Measurements from ENCODE around the gene EPG5.

DNA sequence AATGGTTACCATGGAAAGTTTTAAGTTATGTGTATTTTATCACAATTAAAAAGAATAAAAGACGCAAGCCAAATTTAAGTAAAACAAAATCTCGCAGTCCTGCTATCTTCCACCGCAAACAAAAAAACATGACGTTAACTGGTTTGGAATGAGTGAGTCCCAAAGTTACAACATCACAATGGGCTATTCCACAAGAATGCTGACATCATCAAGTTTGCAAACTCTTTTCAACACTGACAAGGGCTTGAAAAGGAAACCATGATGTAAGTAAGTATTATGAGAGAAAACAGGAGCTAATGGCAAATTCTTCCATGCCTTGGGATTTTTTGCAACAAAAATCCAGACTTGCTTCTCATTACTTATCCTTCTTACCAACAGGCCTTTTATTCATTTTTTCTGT is 110.6 kb downstream of the EPG5 start:
- TF ChIP-seq, protein P1, sequence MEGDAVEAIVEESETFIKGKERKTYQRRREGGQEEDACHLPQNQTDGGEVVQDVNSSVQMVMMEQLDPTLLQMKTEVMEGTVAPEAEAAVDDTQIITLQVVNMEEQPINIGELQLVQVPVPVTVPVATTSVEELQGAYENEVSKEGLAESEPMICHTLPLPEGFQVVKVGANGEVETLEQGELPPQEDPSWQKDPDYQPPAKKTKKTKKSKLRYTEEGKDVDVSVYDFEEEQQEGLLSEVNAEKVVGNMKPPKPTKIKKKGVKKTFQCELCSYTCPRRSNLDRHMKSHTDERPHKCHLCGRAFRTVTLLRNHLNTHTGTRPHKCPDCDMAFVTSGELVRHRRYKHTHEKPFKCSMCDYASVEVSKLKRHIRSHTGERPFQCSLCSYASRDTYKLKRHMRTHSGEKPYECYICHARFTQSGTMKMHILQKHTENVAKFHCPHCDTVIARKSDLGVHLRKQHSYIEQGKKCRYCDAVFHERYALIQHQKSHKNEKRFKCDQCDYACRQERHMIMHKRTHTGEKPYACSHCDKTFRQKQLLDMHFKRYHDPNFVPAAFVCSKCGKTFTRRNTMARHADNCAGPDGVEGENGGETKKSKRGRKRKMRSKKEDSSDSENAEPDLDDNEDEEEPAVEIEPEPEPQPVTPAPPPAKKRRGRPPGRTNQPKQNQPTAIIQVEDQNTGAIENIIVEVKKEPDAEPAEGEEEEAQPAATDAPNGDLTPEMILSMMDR (IDR thresholded peaks at IDR 0.05; ENCODE audit: borderline replicate concordance, extremely low read depth, low read length, poor library complexity, severe bottlenecking): no peak
- no peak for TF ChIP-seq EZH2 (IDR thresholded peaks at IDR 0.05; ENCODE audit: borderline replicate concordance, low read depth, low read length, severe bottlenecking)

Measured in DND-41 (cell line).